Measurements from ENCODE around the gene C10orf95.
"Not testable (repeated sequence)": the region's sequence is repeated elsewhere in the genome, so short reads cannot be mapped to it uniquely, and the experiment has no call there.

C10orf95 gene

DNA sequence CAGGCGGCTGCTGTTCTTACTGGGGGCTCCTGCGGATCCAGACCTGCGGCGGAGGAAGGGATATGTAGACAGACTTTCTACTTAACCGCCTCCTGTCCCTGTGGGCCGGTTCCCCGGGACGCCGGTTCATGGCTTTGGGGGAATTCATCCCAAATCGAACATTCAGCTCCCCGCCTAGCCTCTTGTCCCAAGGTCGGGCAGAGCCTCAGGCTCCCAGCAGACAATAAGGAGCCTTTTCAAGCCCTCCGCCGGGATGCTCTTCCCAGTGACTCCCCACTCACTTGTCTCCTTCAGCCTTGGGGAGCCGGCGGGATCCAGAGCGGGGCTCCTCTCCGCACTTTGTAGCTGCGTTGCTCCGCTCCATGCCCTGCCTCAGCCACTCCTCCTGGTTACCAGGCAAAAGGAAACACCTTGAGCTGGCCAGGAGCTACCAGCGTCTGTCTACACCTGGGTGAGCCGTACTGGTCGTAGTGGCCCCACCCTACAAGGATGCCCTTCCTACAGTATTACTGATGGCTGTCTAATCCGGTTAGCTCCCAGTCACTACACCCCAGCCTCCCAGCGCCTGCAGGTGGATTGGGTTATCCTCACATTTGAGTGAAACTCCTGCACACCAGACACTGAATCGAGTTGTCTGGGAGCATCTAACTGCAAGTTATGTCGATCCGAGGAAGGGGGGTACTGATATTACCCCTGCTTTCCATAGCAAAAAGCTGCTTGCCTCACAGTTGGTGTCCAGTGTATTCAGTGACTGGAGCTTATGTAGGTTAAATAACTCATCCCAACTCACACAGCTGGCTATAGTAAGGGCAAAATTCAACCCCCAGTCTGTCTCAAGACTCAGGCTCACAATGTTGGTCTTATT is at the start of gene C10orf95:
C10orf95 (minus strand) TSS at position 439 of the 865 bp plus-strand sequence. CDS start 450 bp downstream, outside the sequence.
- DNase-seq = no peak

- DNase-seq = not testable (repeated sequence)
Measured at GRCh38 chr10:102500686-102501085, 49.3 kb upstream of the C10orf95 start.

GRCh38 chr10:102499356-102499755 is 48.0 kb upstream of the C10orf95 start:
- DNase-seq = no peak

DNA sequence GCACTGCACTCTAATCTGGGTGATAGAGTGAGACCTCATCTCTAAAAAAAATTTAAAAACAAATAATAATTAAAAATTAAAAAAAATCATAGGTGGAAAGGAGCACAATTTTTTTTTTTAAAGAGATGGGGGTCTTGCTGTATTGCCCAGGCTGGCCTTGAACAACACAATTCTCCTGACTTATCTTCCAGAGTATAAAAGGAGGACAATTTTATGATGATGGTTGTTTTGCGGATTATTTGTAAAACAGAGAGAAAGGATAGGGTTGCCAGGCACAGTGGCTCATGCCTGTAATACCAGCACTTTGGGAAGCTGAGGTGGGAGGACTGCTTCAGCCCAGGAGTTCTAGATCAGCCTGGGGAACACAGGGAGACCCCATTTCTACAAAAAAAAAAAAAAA is 46.2 kb upstream of the C10orf95 start:
- no peak for DNase-seq

GRCh38 chr10:102493771-102494170 is 42.4 kb upstream of the C10orf95 start:
- no peak for DNase-seq

- DNase-seq = no peak
Measured at GRCh38 chr10:102492983-102493382, 41.6 kb upstream of the C10orf95 start.

- no peak for DNase-seq
Measured at GRCh38 chr10:102492344-102492939, 41.1 kb upstream of the C10orf95 start.

DNA sequence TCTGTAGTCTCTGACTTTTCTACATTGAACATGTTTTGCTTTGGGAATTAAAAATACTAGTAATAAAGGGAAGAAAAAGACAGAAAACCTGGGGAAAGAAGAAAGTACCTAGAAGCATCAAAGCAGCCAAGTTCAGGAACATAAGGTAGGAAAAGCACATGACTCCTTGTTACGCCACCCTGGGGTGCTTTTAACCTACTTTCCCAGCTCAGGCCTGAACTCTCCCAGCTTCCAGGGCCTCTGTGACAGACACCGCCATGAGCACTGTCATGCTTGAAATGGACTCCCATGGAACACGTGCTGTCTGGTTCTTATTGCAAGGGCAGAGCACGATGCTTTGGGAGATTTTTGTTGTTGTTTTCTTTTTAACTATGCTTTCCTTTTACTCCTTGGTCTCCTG is 39.8 kb upstream of the C10orf95 start:
- no peak for DNase-seq

GRCh38 chr10:102485093-102485784 is 33.9 kb upstream of the C10orf95 start:
- no peak for DNase-seq

- DNase-seq = no peak
Measured at GRCh38 chr10:102484021-102484420, 32.7 kb upstream of the C10orf95 start.

DNA sequence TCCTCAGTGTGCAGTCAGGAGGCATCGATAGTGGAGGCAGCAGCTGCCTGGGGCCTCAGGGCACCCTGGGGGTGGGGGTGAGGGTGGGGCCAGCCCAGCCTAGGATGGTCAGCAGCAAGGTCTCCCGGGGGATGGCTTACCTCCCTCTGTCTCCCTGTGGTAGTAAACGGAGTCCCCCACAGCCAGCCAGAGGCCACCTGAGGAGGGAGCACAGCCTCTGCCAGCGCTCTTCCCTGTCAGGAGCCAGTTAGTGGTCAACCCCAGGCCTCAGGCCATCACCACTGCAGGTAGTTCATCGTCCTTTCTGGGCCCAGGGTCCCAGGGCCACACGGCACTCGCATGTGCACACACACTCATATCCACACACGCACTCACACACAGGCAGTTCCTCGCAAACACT is 29.1 kb upstream of the C10orf95 start:
- no peak for DNase-seq

DNA sequence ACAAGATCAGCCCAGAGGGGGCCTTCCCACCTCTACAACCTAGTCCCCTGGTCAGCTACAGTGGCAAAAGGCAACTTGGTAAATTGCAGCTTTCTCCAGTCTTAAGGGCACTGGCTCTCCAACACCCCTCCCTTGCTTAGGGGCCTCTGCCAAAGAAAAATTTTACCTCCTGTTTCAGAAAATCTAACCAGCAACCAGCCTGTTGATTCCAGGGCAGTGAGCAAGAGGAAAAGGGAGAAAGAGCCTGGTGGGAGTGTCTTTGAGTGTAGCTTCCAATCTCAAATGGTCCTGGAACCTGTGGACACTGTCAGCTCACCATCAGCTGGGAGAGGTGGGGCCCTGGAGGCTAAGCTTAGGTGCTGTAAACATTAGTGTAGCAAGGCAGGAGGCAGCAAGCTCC is 28.3 kb upstream of the C10orf95 start:
- no peak for DNase-seq

DNA sequence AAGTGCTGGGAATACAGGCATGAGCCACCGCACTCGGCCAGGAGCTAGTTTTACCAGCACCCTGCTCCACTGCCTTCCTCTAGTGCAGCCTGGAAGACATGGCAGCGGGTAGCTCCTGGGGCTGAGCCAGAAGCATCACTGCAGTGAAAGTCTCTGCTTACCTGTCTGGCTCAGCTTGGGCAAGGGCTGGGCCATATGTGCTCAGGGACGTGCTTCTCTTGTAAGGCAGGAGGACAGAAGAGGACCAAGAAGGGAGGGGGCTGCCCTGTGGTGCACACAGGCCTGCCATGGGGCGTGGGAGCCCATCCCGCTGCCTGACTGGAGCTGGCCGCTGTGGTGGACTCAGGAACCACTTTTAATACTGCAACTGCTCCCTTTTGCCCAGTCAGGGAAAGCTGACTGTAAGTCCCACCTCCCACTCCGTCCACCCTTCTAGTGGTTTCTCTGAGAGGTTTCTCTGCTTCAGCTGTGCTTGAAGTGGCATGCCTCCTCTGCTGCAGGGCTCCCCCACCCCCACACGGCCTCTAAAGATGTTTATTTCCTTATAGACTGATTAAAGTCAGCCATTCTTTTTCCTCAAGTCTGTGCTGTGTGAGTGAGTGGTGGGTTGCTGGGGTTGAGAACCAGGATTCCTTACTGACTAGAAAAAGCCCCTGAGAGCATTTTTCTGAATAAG is 25.3 kb upstream of the C10orf95 start:
- DNase-seq = no peak

DNA sequence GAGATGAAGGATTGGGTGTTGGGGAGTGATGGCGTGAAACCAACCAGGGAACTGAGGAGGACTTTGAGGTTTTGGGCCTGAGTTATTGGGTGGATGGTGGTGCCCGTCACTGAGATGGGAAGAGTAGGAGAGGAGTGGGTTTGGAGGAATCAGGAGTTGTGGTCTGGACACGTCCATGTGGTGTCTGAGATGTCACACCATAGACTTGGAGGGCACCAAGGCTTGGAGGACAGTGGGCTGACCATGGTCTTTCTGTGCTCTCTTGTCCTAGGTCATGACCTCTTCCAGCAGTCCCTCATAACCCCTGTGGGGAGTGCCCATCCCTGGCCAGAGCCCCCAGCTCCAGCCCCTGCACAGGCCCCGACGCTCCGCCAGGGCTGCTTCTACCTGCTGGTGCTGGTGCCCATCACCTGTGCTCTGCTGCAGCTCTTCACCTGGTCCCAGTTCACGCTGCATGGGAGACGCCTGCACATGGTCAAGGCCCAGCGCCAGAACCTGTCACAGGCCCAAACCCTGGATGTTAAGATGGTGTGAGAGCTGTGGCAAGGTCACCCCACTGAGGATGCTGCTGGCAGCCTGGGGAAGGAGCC is 24.2 kb upstream of the C10orf95 start:
- DNase-seq = no peak

DNA sequence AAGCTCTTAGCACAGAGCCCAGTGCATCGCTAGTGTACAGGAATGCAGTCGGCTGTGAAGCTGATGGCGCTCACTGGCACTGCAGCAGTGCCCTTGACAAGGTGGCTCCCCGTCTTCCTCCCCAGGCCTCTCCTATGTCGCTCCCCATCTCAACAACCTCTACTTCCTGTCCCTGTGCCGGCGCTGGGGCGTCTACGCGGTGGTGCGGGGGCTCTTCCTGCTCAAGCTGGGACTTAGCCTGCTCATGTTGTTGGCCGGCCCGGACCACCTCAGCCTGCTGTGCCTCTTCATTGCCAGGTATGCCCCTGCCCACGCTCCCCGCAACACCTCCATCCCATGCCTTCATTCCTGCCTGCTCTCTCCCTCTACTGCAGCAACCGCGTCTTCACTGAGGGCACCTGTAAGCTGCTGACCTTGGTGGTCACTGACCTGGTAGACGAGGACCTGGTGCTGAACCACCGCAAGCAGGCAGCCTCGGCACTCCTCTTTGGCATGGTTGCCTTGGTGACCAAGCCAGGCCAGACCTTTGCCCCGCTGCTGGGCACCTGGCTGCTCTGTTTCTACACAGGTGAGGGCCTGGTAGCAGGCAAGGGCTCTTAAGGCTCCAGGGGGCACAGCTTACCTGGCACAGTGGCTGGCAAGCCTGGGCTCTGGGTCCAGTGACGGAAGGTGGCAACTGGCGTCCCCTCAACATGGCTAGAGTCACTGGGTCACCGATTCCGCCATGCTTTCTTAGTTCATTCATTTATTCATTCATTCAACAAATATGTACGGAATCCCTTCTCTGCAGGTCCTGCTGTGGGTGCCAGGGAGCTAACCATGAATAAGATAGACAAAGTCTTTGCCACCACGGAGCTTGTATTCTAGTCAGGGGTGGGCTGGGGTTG is 22.3 kb upstream of the C10orf95 start:
- no peak for DNase-seq

DNA sequence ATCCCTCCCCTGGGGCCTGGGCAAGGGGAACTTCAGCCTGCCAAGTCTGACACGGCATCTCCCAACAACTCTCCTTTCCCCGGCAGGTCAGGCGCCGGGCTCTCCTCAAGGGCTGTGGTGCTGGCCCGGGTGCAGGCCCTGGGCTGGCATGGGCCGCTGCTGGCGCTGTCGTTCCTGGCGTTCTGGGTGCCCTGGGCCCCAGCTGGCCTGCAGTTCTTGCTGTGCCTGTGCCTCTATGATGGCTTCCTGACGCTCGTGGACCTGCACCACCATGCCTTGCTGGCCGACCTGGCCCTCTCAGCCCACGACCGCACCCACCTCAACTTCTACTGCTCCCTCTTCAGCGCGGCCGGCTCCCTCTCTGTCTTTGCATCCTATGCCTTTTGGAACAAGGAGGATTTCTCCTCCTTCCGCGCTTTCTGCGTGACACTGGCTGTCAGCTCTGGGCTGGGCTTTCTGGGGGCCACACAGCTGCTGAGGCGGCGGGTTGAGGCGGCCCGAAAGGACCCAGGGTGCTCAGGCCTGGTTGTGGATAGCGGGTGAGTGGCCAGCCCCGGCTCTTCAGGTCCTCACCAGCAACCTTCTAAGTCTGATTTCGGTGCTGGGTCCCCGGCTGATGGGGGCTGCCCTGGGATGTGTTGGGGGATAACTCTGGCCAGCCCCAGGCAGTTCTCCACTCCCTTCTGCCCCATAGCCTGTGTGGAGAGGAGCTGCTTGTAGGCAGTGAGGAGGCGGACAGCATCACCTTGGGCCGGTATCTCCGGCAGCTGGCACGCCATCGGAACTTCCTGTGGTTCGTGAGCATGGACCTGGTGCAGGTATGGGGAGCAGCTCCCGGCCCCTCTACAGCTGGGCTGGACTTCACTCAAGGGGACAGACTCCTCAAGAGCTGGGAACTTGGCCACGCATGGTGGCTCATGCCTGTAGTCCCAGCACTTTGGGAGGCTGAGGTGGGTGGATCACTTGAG is 19.5 kb upstream of the C10orf95 start:
- no peak for DNase-seq

- DNase-seq = no peak
Measured at GRCh38 chr10:102468683-102469082, 17.3 kb upstream of the C10orf95 start.

GRCh38 chr10:102467971-102468438 is 16.7 kb upstream of the C10orf95 start:
- no peak for DNase-seq

- DNase-seq = no peak
Measured at GRCh38 chr10:102467318-102467717, 16.0 kb upstream of the C10orf95 start.

- DNase-seq = no peak
Measured at GRCh38 chr10:102465466-102465865, 14.1 kb upstream of the C10orf95 start.

All from RPMI8226 (cell line).